Activated CD4-positive, CD25-positive, alpha-beta regulatory T cell treated with anti-CD3 and anti-CD28 coated beads, Interleukin-2, amount 50 U/mL, for 72 hours (primary cell): ENCODE measurements around the gene GON4L.
"Not testable (repeated sequence)": the region's sequence is repeated elsewhere in the genome, so short reads cannot be mapped to it uniquely, and the experiment has no call there.

ENCODE experiments used
- DNase-seq: peaks from one replicate; pipeline ENCODE4 v3.0.0; 2021

The GON4L gene

GRCh38 chr1:155740995-155741394 lies 116.0 kb downstream of the GON4L start:
- no peak for DNase-seq

- DNase-seq: no peak
Measured at GRCh38 chr1:155729031-155729898, 127.7 kb downstream of the GON4L start.

GRCh38 chr1:155725142-155725541 lies 131.9 kb downstream of the GON4L start:
- no peak for DNase-seq

- no peak for DNase-seq
Measured at GRCh38 chr1:155719703-155720102, 137.3 kb downstream of the GON4L start.

- not testable (repeated sequence) for DNase-seq
Measured at GRCh38 chr1:155718524-155719115, 138.4 kb downstream of the GON4L start.

- no peak for DNase-seq
Measured at GRCh38 chr1:155717041-155717440, 140.0 kb downstream of the GON4L start.

GRCh38 chr1:155715777-155716176 lies 141.2 kb downstream of the GON4L start:
- DNase-seq: no peak

GRCh38 chr1:155715056-155715455 lies 142.0 kb downstream of the GON4L start:
- not testable (repeated sequence) for DNase-seq

GRCh38 chr1:155713075-155713474 lies 143.9 kb downstream of the GON4L start:
- DNase-seq: no peak

GRCh38 chr1:155712636-155713035 lies 144.4 kb downstream of the GON4L start:
- not testable (repeated sequence) for DNase-seq

- DNase-seq: not testable (repeated sequence)
Measured at GRCh38 chr1:155711457-155711856, 145.6 kb downstream of the GON4L start.

GRCh38 chr1:155709391-155709790 lies 147.6 kb downstream of the GON4L start:
- no peak for DNase-seq

GRCh38 chr1:155706139-155706538 lies 150.9 kb downstream of the GON4L start:
- DNase-seq: no peak

GRCh38 chr1:155704414-155704813 lies 152.6 kb downstream of the GON4L start:
- DNase-seq: not testable (repeated sequence)

GRCh38 chr1:155703216-155703615 lies 153.8 kb downstream of the GON4L start:
- no peak for DNase-seq

- not testable (repeated sequence) for DNase-seq
Measured at GRCh38 chr1:155701675-155702074, 155.3 kb downstream of the GON4L start.
